Measurements from ENCODE around the gene GSG1L2.

GSG1L2 gene

GRCh38 chr17:9790316-9790715 lies 31.6 kb downstream of the GSG1L2 start:
- no peak for TF ChIP-seq GATA3 (IDR thresholded peaks at IDR 0.05; ENCODE audit: low read depth, low read length)

GRCh38 chr17:9788601-9789000 lies 33.3 kb downstream of the GSG1L2 start:
- no peak for TF ChIP-seq GATA2 (IDR thresholded peaks at IDR 0.05; ENCODE audit: low read depth, low read length)

GRCh38 chr17:9784544-9784943 lies 37.3 kb downstream of the GSG1L2 start:
- no peak for TF ChIP-seq GATA2 (IDR thresholded peaks at IDR 0.05; ENCODE audit: low read depth, low read length)
- TF ChIP-seq GATA3 (IDR thresholded peaks at IDR 0.05; ENCODE audit: low read depth, low read length), result no peak

GRCh38 chr17:9783050-9783449 lies 38.8 kb downstream of the GSG1L2 start:
- TF ChIP-seq GATA2 (IDR thresholded peaks at IDR 0.05; ENCODE audit: low read depth, low read length) (no peak), GATA3 (IDR thresholded peaks at IDR 0.05; ENCODE audit: low read depth, low read length) (no peak)

GRCh38 chr17:9780552-9780951 lies 41.3 kb downstream of the GSG1L2 start:
- TF ChIP-seq GATA2 (IDR thresholded peaks at IDR 0.05; ENCODE audit: low read depth, low read length) (no peak), GATA3 (IDR thresholded peaks at IDR 0.05; ENCODE audit: low read depth, low read length) (no peak)

- TF ChIP-seq GATA2 (IDR thresholded peaks at IDR 0.05; ENCODE audit: low read depth, low read length), result no peak
- no peak for TF ChIP-seq GATA3 (IDR thresholded peaks at IDR 0.05; ENCODE audit: low read depth, low read length)
Observed at GRCh38 chr17:9776911-9777310, 45.0 kb downstream of the GSG1L2 start.

GRCh38 chr17:9772658-9773057 lies 49.2 kb downstream of the GSG1L2 start:
- TF ChIP-seq GATA2 (IDR thresholded peaks at IDR 0.05; ENCODE audit: low read depth, low read length) (no peak), GATA3 (IDR thresholded peaks at IDR 0.05; ENCODE audit: low read depth, low read length) (no peak)

GRCh38 chr17:9771465-9771864 lies 50.4 kb downstream of the GSG1L2 start:
- TF ChIP-seq GATA2 (IDR thresholded peaks at IDR 0.05; ENCODE audit: low read depth, low read length) (no peak), GATA3 (IDR thresholded peaks at IDR 0.05; ENCODE audit: low read depth, low read length) (no peak)

GRCh38 chr17:9769036-9769695 lies 52.7 kb downstream of the GSG1L2 start:
- TF ChIP-seq GATA2 (IDR thresholded peaks at IDR 0.05; ENCODE audit: low read depth, low read length), result no peak
- no peak for TF ChIP-seq GATA3 (IDR thresholded peaks at IDR 0.05; ENCODE audit: low read depth, low read length)

GRCh38 chr17:9768381-9768934 lies 53.4 kb downstream of the GSG1L2 start:
- no peak for TF ChIP-seq GATA3 (IDR thresholded peaks at IDR 0.05; ENCODE audit: low read depth, low read length)
- no peak for TF ChIP-seq GATA2 (IDR thresholded peaks at IDR 0.05; ENCODE audit: low read depth, low read length)

GRCh38 chr17:9767432-9767991 lies 54.4 kb downstream of the GSG1L2 start:
- TF ChIP-seq GATA2 (IDR thresholded peaks at IDR 0.05; ENCODE audit: low read depth, low read length) (no peak), GATA3 (IDR thresholded peaks at IDR 0.05; ENCODE audit: low read depth, low read length) (no peak)

GRCh38 chr17:9766970-9767369 lies 54.9 kb downstream of the GSG1L2 start:
- TF ChIP-seq GATA3 (IDR thresholded peaks at IDR 0.05; ENCODE audit: low read depth, low read length) (no peak), GATA2 (IDR thresholded peaks at IDR 0.05; ENCODE audit: low read depth, low read length) (no peak)

- TF ChIP-seq GATA3 (IDR thresholded peaks at IDR 0.05; ENCODE audit: low read depth, low read length), result no peak
- no peak for TF ChIP-seq GATA2 (IDR thresholded peaks at IDR 0.05; ENCODE audit: low read depth, low read length)
Observed at GRCh38 chr17:9765322-9765721, 56.6 kb downstream of the GSG1L2 start.

- TF ChIP-seq GATA3 (IDR thresholded peaks at IDR 0.05; ENCODE audit: low read depth, low read length) (no peak), GATA2 (IDR thresholded peaks at IDR 0.05; ENCODE audit: low read depth, low read length) (no peak)
Observed at GRCh38 chr17:9763643-9764042, 58.2 kb downstream of the GSG1L2 start.

GRCh38 chr17:9760266-9760665 lies 61.6 kb downstream of the GSG1L2 start:
- TF ChIP-seq GATA2 (IDR thresholded peaks at IDR 0.05; ENCODE audit: low read depth, low read length) (no peak), GATA3 (IDR thresholded peaks at IDR 0.05; ENCODE audit: low read depth, low read length) (no peak)
